ENCODE measurements around the gene KRTAP10-7. TPM values are rescaled to one million over a fixed set of nuclear protein-coding genes. Genes with fewer than 3 reads are reported as not detected.

The KRTAP10-7 gene
- total and polyA plus RNA-seq, 2 experiments from 2014 or later, result not detected

DNA sequence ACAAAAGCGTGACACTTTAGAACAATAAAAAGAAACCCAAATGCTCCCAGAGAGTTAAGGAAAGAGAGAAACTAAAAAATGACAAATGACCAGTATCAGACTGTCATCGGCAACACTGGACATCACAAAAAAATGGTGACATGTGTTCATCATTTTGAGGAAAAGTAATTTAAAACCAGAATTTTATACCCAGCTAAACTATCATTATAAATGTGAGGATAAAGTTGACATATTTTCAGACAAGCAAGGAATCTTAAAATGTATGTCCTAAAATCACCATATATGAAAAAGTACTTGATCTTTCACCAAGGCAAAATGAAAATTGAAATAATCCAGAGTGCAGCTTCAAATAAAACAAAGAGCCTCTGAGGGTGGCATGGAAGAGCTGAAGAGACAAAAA is 44.5 kb downstream of the KRTAP10-7 start:
- Histone ChIP-seq H3K79me2 (replicated peaks; ENCODE audit: insufficient read depth) (no peaks in the 10 kb centered on the region), H3K27ac (ENCODE audit: low read depth) (no peak overlapping the region), H3F3A (replicated peaks; ENCODE audit: low read depth) (no peaks in the 10 kb centered on the region), H3K4me1 (ENCODE audit: insufficient read depth) (no peaks in the 10 kb centered on the region), H4K20me1 (replicated peaks; ENCODE audit: insufficient read depth) (no peaks in the 10 kb centered on the region), H3K9me2 (ENCODE audit: insufficient read depth) (no peaks in the 10 kb centered on the region), H3K4me3 (no peak overlapping the region), H3K27me3 (ENCODE audit: insufficient read depth) (no peaks in the 10 kb centered on the region), H3K4me2 (no peak overlapping the region), H3K36me3 (ENCODE audit: insufficient read depth) (no peaks in the 10 kb centered on the region), H2AFZ (no peak overlapping the region)
- TF ChIP-seq JUNB (IDR thresholded peaks at IDR 0.05; ENCODE audit: unreplicated experiment) (no peak), EZH2phosphoT487 (IDR thresholded peaks at IDR 0.05; ENCODE audit: unreplicated experiment) (no peak), POLR2AphosphoS5 (IDR thresholded peaks at IDR 0.05; ENCODE audit: low read depth) (no peak), CREB1 (CRISPR knock-in tag; IDR thresholded peaks at IDR 0.05; ENCODE audit: low read depth) (no peak), ZNF331 (CRISPR knock-in tag; IDR thresholded peaks at IDR 0.05; ENCODE audit: low read depth) (no peak), NANOG (IDR thresholded peaks at IDR 0.05; ENCODE audit: borderline replicate concordance) (no peak), EZH2 (IDR thresholded peaks at IDR 0.05; ENCODE audit: low read depth, unreplicated experiment) (no peak), STAT1 (IDR thresholded peaks at IDR 0.05; ENCODE audit: unreplicated experiment) (no peak), ZNF114 (CRISPR knock-in tag; IDR thresholded peaks at IDR 0.05) (no peak)
- TF ChIP-seq, protein P1, sequence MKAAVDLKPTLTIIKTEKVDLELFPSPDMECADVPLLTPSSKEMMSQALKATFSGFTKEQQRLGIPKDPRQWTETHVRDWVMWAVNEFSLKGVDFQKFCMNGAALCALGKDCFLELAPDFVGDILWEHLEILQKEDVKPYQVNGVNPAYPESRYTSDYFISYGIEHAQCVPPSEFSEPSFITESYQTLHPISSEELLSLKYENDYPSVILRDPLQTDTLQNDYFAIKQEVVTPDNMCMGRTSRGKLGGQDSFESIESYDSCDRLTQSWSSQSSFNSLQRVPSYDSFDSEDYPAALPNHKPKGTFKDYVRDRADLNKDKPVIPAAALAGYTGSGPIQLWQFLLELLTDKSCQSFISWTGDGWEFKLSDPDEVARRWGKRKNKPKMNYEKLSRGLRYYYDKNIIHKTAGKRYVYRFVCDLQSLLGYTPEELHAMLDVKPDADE (IDR thresholded peaks at IDR 0.05), result no peak
- TF ChIP-seq, protein P2, sequence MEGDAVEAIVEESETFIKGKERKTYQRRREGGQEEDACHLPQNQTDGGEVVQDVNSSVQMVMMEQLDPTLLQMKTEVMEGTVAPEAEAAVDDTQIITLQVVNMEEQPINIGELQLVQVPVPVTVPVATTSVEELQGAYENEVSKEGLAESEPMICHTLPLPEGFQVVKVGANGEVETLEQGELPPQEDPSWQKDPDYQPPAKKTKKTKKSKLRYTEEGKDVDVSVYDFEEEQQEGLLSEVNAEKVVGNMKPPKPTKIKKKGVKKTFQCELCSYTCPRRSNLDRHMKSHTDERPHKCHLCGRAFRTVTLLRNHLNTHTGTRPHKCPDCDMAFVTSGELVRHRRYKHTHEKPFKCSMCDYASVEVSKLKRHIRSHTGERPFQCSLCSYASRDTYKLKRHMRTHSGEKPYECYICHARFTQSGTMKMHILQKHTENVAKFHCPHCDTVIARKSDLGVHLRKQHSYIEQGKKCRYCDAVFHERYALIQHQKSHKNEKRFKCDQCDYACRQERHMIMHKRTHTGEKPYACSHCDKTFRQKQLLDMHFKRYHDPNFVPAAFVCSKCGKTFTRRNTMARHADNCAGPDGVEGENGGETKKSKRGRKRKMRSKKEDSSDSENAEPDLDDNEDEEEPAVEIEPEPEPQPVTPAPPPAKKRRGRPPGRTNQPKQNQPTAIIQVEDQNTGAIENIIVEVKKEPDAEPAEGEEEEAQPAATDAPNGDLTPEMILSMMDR (conservative IDR thresholded peaks at IDR 0.05; ENCODE audit: low read depth in 2 of 2), result no peak
- TF ChIP-seq, protein P3, sequence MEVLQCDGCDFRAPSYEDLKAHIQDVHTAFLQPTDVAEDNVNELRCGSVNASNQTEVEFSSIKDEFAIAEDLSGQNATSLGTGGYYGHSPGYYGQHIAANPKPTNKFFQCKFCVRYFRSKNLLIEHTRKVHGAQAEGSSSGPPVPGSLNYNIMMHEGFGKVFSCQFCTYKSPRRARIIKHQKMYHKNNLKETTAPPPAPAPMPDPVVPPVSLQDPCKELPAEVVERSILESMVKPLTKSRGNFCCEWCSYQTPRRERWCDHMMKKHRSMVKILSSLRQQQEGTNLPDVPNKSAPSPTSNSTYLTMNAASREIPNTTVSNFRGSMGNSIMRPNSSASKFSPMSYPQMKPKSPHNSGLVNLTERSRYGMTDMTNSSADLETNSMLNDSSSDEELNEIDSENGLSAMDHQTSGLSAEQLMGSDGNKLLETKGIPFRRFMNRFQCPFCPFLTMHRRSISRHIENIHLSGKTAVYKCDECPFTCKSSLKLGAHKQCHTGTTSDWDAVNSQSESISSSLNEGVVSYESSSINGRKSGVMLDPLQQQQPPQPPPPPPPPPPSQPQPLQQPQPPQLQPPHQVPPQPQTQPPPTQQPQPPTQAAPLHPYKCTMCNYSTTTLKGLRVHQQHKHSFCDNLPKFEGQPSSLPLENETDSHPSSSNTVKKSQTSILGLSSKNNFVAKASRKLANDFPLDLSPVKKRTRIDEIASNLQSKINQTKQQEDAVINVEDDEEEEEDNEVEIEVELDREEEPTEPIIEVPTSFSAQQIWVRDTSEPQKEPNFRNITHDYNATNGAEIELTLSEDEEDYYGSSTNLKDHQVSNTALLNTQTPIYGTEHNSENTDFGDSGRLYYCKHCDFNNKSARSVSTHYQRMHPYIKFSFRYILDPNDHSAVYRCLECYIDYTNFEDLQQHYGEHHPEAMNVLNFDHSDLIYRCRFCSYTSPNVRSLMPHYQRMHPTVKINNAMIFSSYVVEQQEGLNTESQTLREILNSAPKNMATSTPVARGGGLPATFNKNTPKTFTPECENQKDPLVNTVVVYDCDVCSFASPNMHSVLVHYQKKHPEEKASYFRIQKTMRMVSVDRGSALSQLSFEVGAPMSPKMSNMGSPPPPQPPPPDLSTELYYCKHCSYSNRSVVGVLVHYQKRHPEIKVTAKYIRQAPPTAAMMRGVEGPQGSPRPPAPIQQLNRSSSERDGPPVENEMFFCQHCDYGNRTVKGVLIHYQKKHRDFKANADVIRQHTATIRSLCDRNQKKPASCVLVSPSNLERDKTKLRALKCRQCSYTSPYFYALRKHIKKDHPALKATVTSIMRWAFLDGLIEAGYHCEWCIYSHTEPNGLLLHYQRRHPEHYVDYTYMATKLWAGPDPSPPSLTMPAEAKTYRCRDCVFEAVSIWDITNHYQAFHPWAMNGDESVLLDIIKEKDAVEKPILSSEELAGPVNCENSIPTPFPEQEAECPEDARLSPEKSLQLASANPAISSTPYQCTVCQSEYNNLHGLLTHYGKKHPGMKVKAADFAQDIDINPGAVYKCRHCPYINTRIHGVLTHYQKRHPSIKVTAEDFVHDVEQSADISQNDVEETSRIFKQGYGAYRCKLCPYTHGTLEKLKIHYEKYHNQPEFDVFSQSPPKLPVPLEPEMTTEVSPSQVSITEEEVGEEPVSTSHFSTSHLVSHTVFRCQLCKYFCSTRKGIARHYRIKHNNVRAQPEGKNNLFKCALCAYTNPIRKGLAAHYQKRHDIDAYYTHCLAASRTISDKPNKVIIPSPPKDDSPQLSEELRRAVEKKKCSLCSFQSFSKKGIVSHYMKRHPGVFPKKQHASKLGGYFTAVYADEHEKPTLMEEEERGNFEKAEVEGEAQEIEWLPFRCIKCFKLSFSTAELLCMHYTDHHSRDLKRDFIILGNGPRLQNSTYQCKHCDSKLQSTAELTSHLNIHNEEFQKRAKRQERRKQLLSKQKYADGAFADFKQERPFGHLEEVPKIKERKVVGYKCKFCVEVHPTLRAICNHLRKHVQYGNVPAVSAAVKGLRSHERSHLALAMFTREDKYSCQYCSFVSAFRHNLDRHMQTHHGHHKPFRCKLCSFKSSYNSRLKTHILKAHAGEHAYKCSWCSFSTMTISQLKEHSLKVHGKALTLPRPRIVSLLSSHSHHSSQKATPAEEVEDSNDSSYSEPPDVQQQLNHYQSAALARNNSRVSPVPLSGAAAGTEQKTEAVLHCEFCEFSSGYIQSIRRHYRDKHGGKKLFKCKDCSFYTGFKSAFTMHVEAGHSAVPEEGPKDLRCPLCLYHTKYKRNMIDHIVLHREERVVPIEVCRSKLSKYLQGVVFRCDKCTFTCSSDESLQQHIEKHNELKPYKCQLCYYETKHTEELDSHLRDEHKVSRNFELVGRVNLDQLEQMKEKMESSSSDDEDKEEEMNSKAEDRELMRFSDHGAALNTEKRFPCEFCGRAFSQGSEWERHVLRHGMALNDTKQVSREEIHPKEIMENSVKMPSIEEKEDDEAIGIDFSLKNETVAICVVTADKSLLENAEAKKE (CRISPR knock-in tag; IDR thresholded peaks at IDR 0.05), result no peak
- TF ChIP-seq, protein P4, sequence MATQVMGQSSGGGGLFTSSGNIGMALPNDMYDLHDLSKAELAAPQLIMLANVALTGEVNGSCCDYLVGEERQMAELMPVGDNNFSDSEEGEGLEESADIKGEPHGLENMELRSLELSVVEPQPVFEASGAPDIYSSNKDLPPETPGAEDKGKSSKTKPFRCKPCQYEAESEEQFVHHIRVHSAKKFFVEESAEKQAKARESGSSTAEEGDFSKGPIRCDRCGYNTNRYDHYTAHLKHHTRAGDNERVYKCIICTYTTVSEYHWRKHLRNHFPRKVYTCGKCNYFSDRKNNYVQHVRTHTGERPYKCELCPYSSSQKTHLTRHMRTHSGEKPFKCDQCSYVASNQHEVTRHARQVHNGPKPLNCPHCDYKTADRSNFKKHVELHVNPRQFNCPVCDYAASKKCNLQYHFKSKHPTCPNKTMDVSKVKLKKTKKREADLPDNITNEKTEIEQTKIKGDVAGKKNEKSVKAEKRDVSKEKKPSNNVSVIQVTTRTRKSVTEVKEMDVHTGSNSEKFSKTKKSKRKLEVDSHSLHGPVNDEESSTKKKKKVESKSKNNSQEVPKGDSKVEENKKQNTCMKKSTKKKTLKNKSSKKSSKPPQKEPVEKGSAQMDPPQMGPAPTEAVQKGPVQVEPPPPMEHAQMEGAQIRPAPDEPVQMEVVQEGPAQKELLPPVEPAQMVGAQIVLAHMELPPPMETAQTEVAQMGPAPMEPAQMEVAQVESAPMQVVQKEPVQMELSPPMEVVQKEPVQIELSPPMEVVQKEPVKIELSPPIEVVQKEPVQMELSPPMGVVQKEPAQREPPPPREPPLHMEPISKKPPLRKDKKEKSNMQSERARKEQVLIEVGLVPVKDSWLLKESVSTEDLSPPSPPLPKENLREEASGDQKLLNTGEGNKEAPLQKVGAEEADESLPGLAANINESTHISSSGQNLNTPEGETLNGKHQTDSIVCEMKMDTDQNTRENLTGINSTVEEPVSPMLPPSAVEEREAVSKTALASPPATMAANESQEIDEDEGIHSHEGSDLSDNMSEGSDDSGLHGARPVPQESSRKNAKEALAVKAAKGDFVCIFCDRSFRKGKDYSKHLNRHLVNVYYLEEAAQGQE (IDR thresholded peaks at IDR 0.05; ENCODE audit: unreplicated experiment), result no peak
- ATAC-seq (no peak), DNase-seq (ENCODE audit: low spot score) (no peak)
- Mint-ChIP-seq H3K4me1 (peaks cover 10% of the 10 kb centered on the region), H3K27me3 (ENCODE audit: insufficient read depth, low read depth, poor library complexity) (peaks cover 3% of the 10 kb centered on the region), H3K9me3 (peaks cover 30% of the 10 kb centered on the region), H3K36me3 (ENCODE audit: low read depth) (peaks cover 8% of the 10 kb centered on the region; the same call in 2 of the 3 replicates), H3K27ac (no peak overlapping the region), H3K4me3 (no peak overlapping the region)
